Lung (tissue), 12 donors: ENCODE data around the gene CALML6. TPM values are rescaled to one million over a fixed set of nuclear protein-coding genes. Genes with fewer than 3 reads are reported as not detected.

Source experiments
- ATAC-seq: fragments of 200-7000 bp; cut with Tn5 transposase; one replicate; pipeline ENCODE4 v1.9.1; 2020; ENCODE audit warnings: moderate number of reproducible peaks; ENCODE audit not compliant: insufficient read depth, low FRiP score
- DNase-seq, 3 donors: peaks; one replicate each; pipeline ENCODE4 v3.0.0-alpha.2; 2013 to 2017
- H3K27ac ChIP-seq, 2 donors: one replicate each; pipeline ENCODE4 v1.5.1; 2013; ENCODE audit warnings: mild to moderate bottlenecking in 2 of 2, moderate library complexity in 2 of 2, control low read depth in 1 of 2, inconsistent platforms in 1 of 2, low read depth in 1 of 2, low read length in 1 of 2
- H3K27me3 ChIP-seq, 3 donors: one replicate each; pipeline ENCODE4 v1.5.1; 2013; ENCODE audit warnings: low read length in 2 of 3; ENCODE audit not compliant: control insufficient read depth in 3 of 3, insufficient read depth in 3 of 3
- H3K36me3 ChIP-seq, 4 donors: one replicate each; pipeline ENCODE4 v1.5.1; 2013; ENCODE audit warnings: low read length in 4 of 4, mild to moderate bottlenecking in 1 of 4, moderate library complexity in 1 of 4; ENCODE audit not compliant: control insufficient read depth in 4 of 4, insufficient read depth in 4 of 4
- H3K4me1 ChIP-seq, 5 donors: one replicate each; pipeline ENCODE4 v1.5.1; 2013; ENCODE audit warnings: low read length in 5 of 5, mild to moderate bottlenecking in 2 of 5, moderate library complexity in 1 of 5; ENCODE audit not compliant: control insufficient read depth in 5 of 5, insufficient read depth in 5 of 5
- H3K4me3 ChIP-seq: one replicate; pipeline ENCODE4 v1.5.1; 2013; ENCODE audit warnings: mild to moderate bottlenecking, control low read depth, moderate library complexity
- H3K9ac ChIP-seq, 2 donors: one replicate each; pipeline ENCODE4 v1.5.1; 2013; ENCODE audit warnings: low read length in 2 of 2, control low read depth in 1 of 2; ENCODE audit not compliant: insufficient read depth in 1 of 2
- H3K9me3 ChIP-seq, 4 donors: one replicate each; pipeline ENCODE4 v1.5.1; 2013; ENCODE audit warnings: low read length in 3 of 4, mild to moderate bottlenecking in 1 of 4, moderate library complexity in 1 of 4; ENCODE audit not compliant: control insufficient read depth in 4 of 4, insufficient read depth in 3 of 4
- WGBS, 2 donors: extraction: QIAGEN DNeasy Blood & Tissue Kit; methylation state at CpG; one replicate each; pipeline ENCODE4 v1.1.7; 2013; 5-methylcytosine and 5-hydroxymethylcytosine counted together
- polyA plus RNA-seq, 2 donors: library from polyadenylated mRNA; stranded (reverse); fragments of 200-250 nt; gene quantifications; one replicate each; pipeline ENCODE4 v1.2.1, GENCODE V29; 2013
- total RNA-seq, 2 donors: library from RNA; depleted of rRNA in 1 of 2; stranded (reverse); fragments of >200 nt in 1 of 2; gene quantifications; one replicate each; pipeline ENCODE4 v1.2.1, GENCODE V29; 2014 to 2021
- TF ChIP-seq, protein P1 (sequence below): IDR thresholded peaks from 2 replicates; pipeline ENCODE4 v1.5.1; 2012; ENCODE audit warnings: mild to moderate bottlenecking; ENCODE audit errors: control extremely low read depth, extremely low read depth
- donor health status: control.
- donor health status: control.
- donor health status: Bipolar disorder and iron deficiency.
- donor health status: healthy.
- donor health status: DM: yes; HTN: yes; CAD: no.

The CALML6 gene
- total and polyA plus RNA-seq, 4 donors: 0.11 to 0.55 (median 0.34) TPM

- ATAC-seq (no peak), DNase-seq (peak in 1 of 3 donors; percentile 24)
- Histone ChIP-seq H3K4me3 (no peak overlapping the region), H3K36me3 (no peaks in the 10 kb centered on the region), H3K27ac (no peak overlapping the region), H3K4me1 (peaks cover 0 to 7% (median 0%) of the 10 kb centered on the region in 5 donors), H3K9me3 (no peaks in the 10 kb centered on the region), H3K27me3 (peaks cover 0 to 4% (median 0%) of the 10 kb centered on the region in 3 donors), H3K9ac (no peak overlapping the region)
- TF ChIP-seq, protein P1, sequence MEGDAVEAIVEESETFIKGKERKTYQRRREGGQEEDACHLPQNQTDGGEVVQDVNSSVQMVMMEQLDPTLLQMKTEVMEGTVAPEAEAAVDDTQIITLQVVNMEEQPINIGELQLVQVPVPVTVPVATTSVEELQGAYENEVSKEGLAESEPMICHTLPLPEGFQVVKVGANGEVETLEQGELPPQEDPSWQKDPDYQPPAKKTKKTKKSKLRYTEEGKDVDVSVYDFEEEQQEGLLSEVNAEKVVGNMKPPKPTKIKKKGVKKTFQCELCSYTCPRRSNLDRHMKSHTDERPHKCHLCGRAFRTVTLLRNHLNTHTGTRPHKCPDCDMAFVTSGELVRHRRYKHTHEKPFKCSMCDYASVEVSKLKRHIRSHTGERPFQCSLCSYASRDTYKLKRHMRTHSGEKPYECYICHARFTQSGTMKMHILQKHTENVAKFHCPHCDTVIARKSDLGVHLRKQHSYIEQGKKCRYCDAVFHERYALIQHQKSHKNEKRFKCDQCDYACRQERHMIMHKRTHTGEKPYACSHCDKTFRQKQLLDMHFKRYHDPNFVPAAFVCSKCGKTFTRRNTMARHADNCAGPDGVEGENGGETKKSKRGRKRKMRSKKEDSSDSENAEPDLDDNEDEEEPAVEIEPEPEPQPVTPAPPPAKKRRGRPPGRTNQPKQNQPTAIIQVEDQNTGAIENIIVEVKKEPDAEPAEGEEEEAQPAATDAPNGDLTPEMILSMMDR: no peak
- 36 to 39% methylated on average over 15 to 18 of the region's 18 CpGs for WGBS, 2 donors
Observed at GRCh38 chr1:1924386-1924785, 9.3 kb downstream of the CALML6 start.

- peak in 1 of 3 donors; percentile 8 for DNase-seq
- ATAC-seq: no peak
- WGBS, 2 donors: 94 to 96% methylated on average over 21 of the region's 21 CpGs
- TF ChIP-seq, protein P1: no peak
- Histone ChIP-seq H3K27me3 (peaks cover 0 to 4% (median 0%) of the 10 kb centered on the region in 3 donors), H3K27ac (no peak overlapping the region), H3K4me1 (peaks cover 0 to 3% (median 0%) of the 10 kb centered on the region in 5 donors), H3K9ac (no peak overlapping the region), H3K36me3 (no peaks in the 10 kb centered on the region), H3K4me3 (no peak overlapping the region), H3K9me3 (no peaks in the 10 kb centered on the region)
Observed at GRCh38 chr1:1924849-1925248, 9.8 kb downstream of the CALML6 start.

- peaks cover 0 to 3% (median 0%) of the 10 kb centered on the region in 5 donors for H3K4me1 ChIP-seq
- no peak overlapping the region for H3K9ac ChIP-seq
- DNase-seq (no peak), ATAC-seq (no peak)
- WGBS, 2 donors: 88 to 89% methylated on average over 27 of the region's 27 CpGs
- TF ChIP-seq, protein P1: no peak
- H3K27me3 ChIP-seq: peaks cover 0 to 4% (median 0%) of the 10 kb centered on the region in 3 donors
- no peak overlapping the region for H3K27ac ChIP-seq
- H3K36me3 ChIP-seq: no peaks in the 10 kb centered on the region
- no peak overlapping the region for H3K4me3 ChIP-seq
- H3K9me3 ChIP-seq: no peaks in the 10 kb centered on the region
Observed at GRCh38 chr1:1925437-1926345, 10.6 kb downstream of the CALML6 start.
